CD4-positive, alpha-beta T cell treated with Interleukin-12 subunit alpha and Interleukin-12 subunit beta, for 1 hour (primary cell): ENCODE data around the gene ETNK2.
A peak's percentile ranks its signal among the peaks of the same experiment; 100 is the strongest.

Experiments used
- DNase-seq: peaks from one replicate; pipeline ENCODE4 v3.0.0-alpha.2; 2020

ETNK2 gene

DNA sequence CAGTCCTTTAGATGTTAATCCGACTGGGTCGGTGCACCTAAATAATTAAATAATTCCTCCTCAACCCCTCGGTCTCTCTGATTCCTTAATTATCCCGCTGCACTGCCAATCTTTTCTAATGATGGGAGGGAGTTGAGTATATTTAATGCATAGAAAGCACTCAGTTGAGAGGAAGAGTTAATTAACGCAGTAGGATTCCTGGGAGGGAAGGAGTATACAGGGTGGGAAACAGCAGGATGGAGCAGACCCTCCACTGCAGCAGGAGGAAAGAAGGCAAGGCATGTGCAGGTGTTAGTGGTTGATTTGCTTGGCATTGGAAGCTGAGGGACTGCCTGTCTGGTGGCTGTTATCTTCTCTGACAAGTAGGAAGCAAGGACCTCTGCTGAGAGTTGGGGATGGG is 24.2 kb upstream of the ETNK2 start:
- DNase-seq = no peak

DNA sequence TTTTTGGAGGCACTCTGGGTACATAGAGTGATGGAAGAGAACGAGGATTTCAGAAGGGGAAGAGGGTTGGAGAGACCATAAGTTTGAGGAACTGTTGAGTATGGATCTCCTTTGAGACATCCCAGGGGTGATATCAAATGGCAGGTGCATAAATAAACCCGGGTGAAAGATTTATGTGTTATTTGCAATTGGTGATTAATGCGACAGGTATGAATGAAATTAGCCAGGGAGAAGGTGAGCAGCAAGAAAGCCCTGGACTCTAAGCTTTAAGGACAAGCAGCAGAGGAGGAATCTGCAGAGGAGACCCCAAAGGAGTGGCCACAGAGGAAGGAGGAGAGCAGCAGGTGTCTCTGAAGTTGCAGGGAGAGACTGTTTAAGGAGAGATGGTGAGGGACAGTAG is 23.1 kb upstream of the ETNK2 start:
- no peak for DNase-seq

DNA sequence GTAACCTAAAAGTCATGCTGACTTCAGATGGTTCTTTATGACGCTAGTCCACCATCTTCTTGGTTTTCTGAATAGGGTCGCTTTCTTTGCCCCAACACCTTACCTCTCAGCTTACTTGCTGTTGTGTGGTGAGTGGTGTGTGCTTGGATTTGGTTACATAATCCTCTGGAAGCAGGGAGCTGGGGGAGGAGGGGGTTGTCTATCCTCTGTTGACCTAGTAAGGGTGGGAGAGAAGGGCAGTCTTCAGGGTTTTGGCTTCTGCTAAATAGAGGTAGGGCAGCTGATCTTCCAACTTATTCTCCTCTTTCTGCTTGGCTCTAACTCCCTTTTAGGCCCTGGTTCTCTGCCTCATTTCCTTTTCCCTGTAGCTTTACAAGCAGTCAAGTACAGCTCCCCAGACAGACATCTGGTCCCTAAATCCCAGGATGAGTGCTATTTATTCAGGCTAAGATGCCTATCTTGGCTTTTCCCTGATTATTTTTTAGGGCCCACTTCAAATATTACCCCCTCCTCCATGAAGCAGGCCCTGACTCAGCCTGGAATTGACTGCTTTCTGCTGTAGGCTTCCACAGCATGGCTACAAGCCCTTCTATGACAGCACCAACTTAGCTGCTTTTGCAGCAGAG is 20.7 kb upstream of the ETNK2 start:
- no peak for DNase-seq

DNA sequence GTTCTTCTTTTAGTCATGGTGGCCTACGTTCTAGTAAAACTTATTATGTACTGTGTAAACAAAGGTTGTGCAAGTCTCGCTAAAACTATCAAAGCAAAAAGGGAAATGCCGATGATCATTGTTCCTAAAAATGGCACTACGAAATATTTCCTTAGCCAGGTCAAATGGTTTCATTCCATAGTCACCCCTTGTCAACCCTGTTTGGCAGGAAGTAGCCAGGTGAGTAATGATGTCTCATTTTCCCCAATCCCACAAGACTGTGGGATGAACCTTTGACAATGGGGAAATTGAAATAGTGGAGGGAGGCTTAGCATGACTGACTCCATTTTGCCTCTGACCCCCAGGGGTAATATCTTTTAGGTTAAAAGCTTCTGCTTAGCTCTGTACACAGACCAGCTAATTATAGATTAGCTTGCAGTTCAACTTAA is 19.9 kb upstream of the ETNK2 start:
- no peak for DNase-seq

DNA sequence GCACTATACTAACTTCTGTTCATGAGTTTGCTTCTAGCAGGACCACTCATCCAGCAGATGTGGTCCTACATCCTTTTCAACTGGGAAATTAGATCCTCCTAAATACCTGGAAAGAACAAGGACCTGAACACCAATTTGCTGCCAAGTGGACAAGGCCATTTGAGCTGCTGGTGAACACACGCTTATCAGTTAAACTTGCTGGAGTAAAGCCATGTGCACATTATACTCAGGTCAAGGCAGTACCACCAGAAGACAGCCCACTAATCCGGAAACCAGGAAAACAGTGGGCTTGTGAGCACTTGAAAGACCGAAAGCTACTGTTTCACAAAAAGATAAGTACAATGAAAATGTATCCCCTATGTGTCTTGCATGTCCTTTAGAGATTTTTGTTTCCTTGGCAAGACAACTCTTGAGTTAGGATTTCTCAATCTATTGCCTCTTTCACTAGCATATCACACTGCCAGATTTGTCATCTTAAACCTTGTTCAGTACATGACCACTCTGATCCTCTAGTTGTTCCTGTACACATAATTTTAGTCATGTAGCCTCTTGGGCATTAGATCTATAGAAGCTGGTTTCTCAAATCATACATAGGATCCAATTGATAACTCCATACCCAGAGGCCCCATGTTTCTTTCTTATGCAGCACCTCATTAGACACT is 18.8 kb upstream of the ETNK2 start:
- no peak for DNase-seq

DNA sequence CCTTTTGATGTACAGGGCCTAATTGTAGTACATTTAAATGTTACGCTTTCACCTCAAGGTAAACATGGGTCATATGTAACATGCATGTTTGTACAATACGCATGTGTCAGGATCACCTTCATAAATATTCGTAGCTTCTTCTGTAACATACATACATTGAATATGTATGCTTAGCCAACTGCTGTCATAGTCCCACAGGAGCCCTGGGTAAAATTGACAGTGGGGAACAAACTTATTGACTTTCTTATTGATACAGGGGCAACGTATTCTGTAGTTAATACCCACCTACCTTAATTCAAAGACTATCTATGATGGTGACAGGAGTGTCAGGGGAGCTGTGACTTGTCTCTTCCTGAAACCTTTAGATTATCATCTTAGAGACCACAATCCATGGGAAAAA is 18.0 kb upstream of the ETNK2 start:
- no peak for DNase-seq

DNA sequence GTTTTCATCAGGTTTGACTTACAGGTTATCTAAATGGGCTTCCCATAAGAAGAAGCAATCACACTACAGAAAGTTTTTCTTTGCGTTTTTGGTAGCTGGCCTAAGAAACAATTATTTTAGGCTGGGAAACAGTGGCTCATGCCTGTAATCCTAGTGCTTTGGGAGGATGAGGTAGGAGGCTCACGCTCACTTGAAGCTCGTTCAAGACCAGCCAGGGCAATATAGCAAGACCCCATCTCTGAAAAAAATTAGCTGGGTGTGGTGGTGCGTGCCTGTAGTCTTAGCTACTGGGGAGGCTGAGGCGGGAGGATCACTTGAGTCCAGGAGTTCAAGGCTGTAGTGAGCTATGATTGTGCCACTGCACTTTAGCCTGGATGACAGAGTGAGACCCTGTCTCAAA is 15.9 kb upstream of the ETNK2 start:
- DNase-seq = no peak

DNA sequence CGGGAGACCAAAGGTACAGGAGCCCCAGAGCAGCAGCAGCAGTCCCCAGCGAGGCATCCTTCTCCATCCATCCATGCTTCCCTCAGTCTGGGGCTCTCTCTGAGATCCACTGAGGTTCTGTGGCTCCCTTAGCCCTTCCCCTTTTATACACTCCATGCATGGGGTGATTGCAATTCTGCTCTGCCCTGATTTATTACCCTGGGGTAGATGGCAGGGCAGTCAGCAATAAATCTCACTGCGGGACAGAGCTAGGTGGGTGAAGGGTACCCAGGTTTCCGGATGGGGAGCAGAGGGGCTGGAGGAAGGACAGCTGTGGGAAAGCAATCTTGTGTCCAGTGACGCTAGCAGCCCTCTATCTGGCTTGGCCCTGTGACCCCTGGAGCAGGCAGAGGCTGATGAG is 14.4 kb upstream of the ETNK2 start, which contains the start of gene REN:
REN (minus strand) TSS at position 119 of the 400 bp plus-strand sequence; CDS start at position 75, 44 bp downstream.
- DNase-seq = no peak

DNA sequence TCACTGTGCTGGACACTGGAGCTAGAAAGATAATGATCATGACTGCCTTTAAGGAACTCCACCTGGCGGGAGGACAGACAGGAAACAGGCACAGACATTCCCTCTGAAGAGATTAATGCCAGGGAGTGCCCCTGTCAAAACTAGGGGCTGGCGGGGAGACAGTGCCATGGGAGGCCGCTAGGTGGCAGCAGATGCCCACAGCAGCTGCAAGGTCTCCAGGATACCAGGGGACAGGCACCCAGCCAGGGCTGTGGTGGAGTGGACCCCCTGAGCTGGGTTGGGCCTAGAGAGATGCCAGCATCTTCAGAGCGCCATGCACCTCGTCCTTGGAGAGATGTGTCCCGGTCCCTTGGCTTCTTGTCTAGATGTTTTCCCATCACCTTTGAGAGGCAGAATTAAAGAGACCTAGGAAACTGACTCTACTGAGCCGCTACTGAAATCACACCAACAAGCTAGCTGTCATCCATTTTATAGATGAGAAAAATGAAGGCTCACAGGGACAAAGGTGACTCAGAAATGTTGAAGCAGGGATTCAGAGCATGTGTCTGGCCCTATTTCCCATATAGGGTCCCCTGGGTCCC is 10.7 kb upstream of the ETNK2 start:
- DNase-seq = peak; percentile 77

DNA sequence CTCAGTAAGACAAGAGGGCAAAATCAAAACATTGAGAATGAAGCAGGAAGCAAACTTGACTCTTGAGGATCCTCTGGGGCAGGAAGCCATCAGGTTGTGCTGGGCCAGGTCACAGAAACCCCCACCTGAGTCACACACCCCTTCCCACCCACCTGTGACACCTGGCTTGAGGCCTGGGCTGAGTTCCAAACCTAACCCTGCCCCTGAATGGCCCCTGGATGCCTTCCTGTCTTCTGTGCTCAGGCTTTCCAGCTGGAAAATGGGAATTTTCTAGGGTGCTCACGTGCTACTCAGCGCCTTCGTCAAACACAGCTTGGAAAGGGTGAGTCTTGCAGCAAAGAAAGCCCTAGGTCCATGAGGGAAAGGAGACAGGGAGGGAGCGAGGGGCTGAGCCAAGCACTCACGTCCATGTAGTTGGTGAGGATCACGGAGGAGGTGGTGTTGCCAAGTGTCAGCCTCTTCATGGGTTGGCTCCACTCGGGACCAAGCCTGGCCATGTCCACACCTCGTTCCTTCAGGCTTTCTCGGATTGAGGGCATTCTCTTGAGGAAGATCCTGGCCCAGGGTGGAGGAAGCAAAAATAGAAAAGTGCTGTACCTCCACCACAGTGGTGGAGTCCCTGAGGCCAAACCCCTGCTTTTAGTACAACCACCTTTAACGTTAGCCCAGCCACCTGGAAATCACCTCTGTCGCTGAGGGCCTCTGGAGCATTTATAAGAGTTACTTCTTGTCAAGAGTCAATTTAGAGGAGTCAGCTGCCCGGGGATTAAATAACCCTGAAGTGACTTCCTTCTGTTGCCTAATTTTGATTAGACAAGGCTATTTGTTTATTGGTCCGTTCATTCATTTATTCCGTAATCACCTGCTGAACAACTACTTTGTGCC is 10.0 kb upstream of the ETNK2 start:
- no peak for DNase-seq

DNA sequence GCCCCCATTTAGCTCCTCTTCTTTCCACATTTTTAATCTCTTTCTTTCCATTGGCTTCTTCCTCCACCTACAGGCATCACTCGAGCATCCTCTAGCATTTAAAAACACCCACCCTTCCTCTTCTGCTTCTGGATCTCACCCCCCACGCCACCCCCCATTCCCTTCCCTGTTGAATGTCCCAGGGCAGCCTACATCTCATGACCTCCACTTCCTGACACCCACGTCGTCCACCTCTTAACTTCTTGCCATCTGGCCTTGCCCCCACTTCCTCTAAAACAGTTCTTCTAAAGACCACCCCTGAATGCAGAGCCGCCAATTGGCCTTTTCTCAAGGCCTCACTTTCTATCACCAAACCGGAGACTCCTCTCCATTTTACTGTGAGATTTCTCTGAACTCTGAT is 6.1 kb upstream of the ETNK2 start:
- DNase-seq = no peak

DNA sequence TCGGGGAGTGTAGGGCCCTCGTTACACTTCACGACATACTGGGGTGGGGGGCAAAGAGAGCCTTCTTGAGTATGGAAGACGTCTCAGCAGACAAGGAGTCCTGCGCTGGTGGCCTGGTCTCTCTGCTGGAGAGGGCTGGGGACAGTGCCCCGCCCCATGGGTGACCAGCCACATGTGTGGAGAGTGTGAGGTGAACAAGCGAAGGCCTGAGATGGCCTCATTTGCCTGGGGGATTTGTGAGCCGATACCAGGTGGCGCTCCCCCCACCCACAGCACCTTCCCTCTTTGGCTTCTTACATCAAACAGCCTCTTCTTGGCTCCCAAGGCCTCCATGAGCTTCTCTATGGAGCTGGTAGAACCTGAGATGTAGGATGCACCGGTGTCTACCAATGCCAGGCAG is 4.0 kb upstream of the ETNK2 start:
- no peak for DNase-seq

DNA sequence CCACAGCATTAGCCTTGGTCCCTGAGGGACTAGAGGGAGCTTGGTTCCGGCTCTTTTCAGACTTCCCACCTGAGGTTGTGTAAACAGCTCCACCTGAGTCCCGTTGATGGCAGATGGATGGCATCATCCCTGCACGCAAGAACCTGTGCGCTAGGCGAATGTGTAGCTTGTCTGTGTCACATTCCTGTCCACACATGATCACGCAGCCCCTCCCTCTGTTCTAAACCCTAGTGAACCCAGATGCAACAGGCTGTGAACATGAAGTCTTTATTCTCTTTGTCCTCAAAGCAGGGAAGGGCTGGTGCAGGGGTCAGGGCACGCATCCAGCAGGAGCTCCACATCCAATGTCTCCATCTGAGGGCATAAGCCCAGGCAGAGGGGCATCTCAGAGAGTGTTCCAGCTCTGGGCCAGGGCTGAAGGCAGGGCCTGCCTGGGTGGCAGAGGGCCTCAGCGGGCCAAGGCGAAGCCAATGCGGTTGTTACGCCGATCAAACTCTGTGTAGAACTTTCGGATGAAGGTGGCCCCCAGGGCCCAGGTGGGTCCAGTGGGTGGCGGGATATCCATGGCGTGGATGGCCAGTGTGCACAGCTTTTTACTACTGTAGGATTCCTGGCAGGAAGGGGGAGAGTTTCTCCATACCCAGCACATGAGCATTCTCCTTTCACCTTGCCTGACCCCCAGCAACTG is 2.9 kb upstream of the ETNK2 start:
- DNase-seq = no peak

DNA sequence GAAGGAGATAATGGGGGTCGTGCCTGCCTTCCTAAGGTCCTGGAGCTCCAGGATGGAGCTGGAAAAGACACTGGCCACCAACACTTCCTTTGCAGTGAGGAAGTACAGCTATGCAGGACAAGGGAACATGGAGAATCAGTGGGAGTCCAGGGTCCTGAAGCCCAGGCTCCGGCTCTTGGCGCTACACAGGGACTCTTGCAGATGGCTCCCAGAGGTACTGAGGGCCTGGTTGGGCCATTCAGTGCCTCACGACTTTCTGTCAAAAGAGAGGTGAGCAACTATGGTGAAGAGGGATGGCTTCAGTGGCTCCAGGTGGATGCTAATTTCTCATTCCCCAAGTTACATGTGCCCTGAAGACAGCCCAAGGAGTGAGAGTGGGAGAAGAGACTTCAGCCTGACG is 1.8 kb upstream of the ETNK2 start:
- DNase-seq = no peak

DNA sequence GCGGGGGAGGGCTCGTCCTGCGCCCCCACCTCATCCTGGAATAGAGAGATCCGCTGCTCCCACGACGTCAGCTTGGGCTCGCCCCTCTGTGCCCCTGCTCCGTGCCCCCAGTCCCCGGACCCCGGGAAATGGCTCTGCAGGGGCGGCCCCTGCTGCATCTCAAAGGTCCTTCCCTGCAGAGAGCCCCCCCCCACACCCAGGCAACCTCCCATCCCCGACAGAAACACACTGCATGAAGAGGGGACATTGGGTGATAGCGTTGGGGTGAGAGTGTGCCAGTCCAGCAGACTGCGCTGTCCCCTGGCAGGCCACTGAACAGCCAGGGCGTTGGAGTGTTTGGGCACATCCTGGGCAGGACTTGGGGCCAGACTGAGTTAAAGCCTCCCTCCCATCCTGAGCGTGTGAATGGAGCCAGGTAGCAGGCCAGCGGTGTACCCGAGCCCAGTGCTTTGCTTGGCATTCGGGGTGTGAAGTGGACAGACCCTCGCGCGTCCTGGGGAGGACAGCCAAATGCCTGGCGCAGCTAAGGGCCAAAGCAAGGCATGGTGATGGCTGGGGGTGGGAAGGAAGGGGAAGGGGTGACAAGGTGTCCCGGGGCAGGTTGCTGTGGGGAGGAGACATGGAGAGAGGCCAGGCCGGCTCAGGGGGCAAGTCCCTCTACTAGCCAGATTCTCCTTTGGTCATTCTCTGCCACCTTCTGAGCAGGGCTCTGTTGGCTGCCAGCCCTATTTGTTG is 633 bp upstream of the ETNK2 start:
- no peak for DNase-seq

DNA sequence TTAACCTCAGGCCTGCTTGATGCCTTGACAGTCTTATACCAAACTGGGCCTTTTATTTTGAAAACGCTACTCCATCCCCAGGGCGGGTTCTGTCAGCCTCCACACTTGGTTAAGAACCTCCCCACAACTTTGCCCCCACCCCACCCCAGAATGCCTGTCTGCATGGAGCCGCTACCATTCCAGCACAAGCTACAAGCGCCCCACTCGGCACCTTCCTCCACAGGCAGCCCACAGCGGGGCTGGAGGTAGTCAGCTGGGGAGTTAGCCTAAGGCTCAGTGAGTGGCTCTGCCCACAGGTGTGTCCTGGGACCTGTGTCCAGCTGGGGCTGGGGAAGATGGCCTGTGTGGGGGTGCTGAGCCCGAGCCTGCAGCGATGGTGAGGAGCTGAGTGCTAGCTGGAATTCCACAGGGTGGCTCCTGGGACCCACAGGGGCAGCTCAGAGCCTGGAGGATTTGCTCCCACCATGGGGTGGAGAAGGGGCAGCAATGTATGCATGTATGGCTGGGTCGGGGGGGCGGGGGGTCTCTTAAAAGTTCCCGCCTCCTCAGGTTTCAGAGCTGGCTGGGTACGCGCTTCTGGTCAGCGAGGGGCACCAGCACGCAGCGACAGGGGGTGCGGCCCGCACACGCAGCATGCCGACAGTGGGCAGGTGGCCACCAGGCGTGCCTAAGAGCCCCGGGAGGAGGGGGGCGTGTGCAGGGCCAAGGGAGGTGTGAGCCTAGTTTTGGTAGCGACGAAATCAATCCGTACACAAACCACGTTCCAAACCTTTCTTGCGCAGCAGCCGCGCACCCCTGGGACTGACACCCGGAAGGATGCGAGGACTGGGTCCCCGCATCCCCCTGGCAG is 917 bp downstream of the ETNK2 start:
- DNase-seq = peak; percentile 6

DNA sequence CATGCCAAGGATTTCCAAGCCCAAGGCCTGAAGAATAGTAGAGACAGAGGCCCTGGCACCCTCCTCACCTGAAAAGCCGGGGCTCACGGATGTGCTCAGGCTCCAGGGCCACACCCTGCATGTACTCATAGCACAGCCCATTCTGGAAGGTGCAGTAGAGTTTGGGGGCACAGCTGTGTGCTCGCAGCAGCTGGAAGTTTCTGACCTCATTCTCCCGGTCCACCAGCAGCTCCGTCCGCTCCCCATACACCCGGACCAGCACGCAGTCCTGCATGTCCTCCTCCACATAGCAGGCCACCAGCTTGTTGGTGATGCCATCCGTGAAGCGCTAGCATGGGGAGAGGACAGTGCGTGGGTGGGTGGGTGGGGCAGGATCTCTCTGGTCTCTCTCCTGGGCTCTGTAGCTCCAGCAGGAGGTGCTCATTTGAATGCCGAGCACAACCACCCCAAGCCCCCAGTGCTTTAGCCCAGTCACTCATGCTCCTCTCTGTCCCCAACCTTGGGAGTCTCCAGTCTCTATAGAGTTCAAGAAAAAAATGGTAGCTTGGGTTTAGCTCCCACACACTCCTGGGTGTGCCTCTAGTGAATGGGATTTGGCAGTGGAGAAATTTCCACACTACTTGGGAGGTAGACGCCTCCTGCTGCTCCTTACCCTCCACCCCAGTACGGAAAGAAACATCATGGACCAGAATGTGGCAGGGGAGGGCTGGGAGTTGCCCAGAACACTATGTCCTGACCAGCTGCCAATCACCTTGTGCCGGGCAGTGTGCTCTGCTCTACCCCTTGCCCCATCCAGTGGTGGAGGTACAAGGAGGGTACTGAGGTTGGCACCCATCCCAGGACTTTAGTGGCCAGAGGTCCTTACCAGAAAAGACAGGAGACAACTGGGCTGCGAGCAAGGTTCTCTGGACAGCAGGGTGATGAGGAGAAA is 1.9 kb downstream of the ETNK2 start:
- DNase-seq = no peak

DNA sequence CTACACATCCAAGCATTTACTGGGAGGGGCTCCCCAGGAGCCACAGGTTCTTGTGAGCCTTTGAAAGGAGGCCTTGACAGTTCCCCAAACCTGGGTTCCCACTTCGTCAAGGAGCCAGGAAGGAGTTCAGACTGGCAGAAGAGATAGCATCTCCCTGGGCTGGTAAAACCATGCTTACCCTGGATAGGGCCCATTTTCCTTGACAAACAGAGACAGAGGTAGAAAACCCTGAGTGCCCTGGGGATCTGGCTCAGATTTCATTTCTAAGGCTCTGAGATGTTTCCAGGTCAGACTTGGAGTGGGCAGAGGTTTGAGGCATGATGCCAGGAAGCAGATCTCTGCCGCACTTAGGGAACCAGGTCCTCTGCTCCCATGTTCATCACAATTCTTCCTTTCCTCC is 2.7 kb downstream of the ETNK2 start:
- no peak for DNase-seq

DNA sequence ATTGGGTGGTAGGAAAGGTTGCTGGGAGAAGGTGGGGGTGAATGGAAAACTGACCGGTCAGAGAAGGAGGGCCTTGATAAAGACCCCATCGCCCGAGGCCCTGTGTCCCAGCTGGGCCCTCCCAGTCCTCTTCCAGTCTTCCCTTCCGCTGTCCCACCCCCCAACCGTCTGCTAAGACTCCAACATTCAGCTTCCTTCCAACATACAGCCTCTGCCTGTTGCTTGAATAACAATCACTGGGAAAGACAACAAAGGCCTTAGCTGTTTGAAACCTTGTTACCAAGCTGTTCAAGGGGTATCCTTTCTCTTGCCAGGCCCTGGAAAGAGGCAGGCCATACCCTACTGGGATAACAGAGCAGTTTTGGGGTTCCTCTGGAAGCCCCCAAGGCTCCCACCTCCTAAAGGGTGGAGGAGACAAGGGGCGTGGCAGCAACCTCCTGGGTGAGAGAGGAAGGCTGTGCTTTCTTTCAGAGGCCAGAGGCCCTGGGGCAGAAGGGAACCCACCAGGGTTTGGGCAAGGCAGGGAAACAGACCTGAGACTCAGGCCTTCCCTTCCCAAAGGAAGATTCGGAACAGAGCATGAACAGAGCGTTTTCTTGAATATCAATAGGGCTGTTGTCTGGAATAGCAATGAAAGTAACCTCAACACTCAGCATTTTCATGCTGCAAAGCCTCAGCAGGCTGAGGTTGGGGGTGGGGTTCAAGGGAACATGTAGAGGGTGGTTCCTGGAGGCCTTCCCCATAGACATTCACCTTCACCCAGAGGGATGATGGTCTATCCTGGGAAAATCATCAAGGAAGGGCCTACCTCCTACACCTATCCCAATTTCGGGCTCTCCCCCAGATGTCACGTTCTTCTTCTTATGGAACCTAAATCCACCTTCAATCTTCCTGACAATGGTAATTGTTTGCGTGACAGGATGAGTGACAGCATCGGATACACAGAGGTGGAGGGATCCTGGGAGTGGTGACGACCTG is 4.1 kb downstream of the ETNK2 start:
- no peak for DNase-seq
